ENCODE data around the gene ATOSB. TPM values are rescaled to one million over a fixed set of nuclear protein-coding genes. Genes with fewer than 3 reads are reported as not detected.

ATOSB gene
- total RNA-seq, 1 experiment from 2014 or later: 16.6 TPM

DNA sequence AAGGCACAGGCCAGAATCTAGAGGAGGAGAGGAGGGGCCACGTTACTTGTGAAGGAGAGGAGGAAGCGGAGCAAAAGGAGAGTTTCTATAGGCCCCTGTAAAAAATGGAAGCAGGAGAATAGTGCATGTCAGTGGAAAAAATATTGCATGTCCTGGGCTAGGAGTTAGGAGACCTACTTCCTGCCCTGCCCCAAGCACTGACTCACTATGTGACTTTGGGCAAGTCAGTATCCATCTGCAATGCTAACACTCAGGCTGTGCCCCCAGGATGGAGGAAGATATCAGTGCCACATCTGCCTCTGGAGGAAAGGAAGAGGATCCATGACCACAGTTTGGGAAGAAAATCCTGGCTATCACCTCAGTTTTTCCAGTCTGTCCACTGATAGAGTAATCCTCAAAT is 26.2 kb downstream of the ATOSB start:
- DNase-seq (ENCODE audit: low read depth): no peak

DNA sequence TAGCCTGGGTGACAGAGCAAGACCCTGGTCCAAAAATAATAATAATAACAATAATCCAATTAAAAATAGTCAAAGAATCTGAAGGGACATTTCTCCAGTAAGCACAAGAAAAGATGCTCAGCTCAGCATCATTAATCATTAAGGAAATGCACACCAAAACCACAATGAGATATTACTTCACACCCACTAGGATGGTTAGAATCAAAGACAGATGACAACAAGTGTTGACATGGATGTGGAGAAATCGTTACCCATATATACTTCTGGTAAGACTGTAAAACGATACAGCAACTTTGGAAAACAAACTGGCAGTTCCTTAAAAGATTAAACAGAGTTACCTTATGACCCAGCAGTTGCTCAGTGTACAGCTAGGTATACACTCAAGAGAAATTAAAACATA is 30.6 kb downstream of the ATOSB start:
- DNase-seq (ENCODE audit: low read depth): no peak

DNA sequence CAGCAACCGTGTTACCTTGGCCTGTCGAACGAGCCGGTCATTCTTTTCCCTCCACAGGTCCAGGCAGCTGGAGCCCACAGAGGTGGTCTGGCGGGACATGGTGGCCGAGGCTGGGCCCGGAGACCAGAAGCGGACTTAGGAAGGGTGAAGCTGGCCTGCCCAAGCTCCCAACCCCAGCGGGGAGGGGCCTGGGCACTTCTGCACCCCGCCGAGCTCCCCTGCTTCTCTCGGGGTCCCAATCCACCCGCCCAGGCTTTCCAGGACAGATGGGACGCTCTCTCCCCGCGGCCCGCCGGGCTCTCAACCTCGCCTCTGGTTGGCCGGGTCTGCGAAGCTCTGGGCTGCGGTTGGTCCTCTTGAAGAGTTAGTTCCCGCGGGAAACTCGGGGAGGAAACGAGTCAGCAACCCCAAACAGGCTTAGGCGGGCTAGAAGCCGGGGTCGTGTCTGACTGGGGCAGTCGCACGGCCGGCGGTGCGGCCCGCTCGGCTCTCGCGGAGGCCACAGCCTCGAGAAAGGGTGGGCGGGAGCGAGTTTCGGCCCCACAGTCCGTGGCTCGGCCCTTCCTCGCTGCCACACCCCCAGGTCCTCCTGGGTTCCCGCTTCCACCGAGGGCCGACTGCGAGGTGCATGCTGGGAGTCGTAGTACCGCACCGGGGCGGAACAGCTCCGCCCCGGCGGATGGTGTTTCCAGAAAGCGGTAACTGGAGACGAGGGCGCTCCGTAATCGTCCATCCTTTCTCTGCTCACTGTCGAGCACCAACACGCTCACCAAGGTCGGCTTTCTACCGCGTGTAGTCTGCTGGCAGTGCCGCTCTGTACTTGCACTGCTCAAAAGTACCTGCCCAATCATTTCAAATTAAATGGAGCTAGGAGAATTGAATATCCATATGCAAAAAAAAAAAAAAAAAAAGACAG is 36.0 kb downstream of the ATOSB start, which contains the start of gene FANCG:
TSS of gene FANCG (minus strand) at position 517 of the 916 bp plus-strand sequence. CDS start at position 99, 418 bp downstream.
- DNase-seq (ENCODE audit: low read depth): peak; percentile 92

DNA sequence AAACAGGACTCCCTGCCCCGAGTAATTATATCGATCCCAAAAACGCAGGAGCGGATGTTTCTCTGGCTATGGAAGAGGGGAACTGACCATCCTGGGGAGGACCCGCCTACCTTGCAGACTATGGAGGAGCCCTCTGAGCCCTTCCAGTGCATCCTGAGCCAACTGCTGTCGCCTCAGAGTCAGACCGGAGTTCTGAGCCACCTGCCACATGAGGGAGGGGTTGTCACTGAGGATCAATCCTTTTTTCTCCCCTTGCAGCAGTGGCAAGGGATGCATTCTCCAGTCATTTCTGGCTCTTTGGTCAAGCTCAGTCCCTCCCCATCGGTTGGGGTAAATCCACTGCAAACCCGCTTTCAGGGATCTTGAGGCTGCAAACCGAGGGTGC is 36.6 kb downstream of the ATOSB start:
- DNase-seq (ENCODE audit: low read depth): no peak

DNA sequence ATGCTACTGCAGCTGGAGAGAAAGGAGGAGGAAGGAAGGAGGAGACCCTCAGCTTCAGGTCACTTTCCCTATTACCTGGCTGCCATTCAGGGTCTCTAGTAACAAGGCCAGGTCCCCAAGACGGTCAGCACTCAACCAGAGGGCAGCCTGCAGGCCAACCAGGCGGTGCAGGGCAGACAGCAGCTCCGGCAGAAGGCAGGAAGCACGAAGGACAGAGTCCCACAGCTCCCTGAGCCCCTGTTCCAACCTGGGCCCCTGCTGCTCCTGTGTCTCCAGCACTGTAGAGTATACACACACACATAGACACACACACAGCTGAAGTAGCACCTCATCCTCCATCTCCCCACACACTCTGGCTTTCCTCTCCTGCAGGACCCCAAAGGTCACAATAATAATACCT is 37.6 kb downstream of the ATOSB start:
- no peak for DNase-seq (ENCODE audit: low read depth)

DNA sequence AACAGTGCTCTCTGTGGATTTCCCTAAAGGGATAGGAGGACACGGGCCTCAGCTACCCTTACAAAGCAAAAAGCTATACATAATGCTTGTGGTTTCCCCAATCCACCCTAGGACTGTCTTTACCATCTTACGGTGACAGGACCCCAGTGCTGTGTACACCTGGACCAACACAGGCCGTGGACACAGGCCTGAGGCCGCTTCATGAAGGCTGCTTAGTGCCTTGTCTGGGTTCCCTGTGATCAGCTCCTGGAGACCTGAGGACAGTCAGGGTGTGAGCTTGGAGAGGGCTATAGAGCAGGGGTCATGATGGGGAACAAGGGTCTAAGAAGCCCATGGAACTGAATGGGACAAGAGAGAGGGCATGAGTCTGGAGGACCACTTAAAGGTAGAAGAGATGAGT is 38.8 kb downstream of the ATOSB start:
- no peak for DNase-seq (ENCODE audit: low read depth)

DNA sequence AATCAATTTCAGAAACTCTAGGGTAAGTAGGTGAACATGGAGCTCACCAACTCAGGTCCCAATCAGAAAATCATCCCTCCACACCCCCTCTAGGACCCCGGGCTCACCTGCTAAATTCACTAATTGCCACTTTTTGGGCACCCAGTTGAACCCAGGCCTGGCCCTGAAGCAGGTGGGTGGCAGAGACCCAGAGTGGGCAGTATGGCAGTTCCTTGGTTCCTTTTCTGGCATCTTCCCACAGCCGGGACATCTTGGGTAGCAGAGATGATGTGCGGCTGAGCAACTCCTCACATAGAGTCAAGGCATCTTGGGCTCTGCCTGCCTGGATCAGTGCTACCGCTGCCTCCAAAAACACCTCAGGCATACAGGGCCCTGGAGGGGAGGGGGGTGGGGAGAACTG is 40.3 kb downstream of the ATOSB start:
- no peak for DNase-seq (ENCODE audit: low read depth)

DNA sequence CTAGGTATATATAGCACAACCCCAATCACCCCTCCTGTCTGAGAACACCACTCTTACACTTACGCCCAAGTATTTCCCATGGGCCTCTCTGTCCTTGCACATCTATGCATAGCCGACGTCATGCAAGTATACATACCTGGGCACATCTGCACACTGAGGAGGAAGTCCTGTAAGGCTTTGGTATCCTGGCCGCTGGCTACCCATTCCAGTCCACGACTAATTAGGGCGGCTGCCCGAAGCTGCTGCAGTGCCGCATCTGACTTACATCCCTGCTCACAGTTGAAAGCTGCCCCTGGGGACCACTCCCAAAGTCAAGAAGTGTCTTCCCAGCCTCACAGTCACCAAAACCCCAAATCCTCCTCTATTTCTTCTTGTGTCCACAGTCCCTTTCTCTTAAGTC is 40.9 kb downstream of the ATOSB start:
- no peak for DNase-seq (ENCODE audit: low read depth)

DNA sequence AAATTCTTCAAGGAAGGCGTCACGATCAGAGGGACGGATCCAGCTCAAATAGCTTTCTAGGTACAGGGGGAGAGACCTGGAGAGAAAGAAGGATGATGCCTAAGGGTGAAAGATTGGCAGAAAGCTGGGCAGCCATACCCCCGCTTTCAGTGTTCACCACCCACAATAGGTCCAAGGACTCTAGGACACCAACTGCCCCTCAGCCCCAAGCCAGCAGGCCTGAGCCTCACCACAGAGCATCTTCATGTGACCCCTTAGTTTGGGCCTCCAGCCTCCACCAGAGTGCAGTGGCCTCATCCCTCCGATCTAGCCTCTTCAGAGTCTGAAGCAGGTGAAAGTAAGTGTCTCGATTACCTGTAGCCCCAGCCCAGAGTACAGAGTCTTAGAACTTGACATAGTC is 41.5 kb downstream of the ATOSB start:
- no peak for DNase-seq (ENCODE audit: low read depth)

DNA sequence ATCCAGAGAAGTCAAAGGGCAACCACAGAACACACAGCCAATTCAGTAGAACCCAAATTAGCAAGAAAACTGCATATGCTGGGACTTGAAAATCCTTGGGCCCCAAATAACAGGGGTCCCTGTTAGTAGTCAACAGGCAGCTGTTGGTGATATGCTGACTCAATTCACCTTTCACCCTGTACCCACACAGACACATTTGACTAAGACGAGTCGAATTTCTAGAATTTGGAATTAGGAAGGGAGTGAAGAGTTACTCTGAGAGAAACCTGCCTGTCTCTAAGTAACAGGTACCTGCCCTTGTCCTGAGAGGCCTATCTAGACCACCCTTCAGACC is 42.4 kb downstream of the ATOSB start:
- no peak for DNase-seq (ENCODE audit: low read depth)

DNA sequence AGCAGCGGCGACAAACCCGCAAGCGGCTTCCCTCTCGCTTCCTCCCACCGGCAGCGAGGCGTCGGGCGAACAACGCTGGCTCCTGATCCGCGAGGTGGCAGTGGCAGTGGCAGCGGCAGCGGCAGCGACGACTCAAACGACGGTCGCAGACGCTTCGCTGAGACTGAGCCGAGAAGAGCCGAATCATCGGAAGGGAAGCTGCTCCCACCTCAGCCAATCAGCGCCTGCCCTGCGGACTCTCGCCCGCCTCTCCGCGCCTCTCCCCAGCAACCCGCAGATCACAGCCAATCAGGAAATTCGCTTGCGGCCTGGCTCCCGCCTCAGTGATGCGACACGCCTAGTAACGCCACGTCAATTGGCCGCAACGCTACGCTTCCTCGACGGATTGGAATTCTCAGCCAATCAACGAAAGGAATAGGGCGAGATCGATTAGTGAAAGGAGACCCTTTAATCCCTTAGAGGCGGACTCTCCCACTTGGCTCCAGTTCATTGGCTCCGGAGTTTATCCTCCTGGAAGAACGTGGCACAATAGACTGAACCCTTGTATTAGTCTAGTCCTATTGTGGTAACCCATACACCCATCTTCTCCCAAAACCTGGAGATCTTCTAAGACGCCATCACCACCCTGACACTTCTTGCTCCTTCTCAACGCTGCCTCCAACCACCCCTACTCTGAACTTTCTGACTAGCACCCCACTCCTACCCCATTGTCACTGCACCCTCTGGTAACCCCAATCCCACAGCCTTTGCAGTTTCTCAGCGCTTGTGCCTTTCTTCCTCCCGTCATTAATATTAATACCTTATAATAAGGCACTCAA is 43.0 kb downstream of the ATOSB start, which contains the start of gene VCP:
TSS of gene VCP (minus strand) at position 165 of the 818 bp plus-strand sequence. CDS start 272 bp downstream, outside the sequence.
- peak; percentile 98 for DNase-seq (ENCODE audit: low read depth)

DNA sequence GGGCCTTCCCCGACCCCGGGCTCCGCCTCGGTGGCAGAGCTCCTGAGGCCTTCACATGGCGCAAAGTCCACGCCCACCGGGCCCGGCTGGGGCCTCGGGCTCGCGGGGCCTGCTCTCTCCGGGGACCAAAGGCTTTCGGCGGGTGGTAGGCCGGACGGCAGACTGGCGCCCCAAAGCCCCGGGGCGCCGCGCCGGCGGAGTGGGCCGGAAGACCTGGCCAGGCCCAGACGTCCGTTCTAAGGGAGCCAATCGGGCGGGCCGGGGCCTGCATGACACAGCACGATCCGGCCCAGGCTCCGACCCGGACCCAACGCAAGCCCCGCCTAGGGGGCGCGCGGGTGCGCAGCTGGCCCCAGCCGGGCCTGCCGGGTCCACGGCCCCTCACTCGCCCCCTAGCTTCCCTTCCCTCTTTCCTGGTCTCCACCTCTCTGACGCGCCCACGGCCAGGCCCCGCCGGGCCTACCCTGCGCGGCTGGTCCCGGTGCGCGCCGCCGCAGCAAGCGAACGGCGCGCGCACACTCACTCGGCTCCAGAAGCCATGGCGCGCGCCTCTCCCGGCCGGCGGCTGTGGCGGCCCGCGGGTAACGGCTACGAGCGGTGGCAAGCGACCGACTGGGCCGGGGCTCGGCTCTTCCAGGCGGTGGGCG is 43.7 kb downstream of the ATOSB start:
- DNase-seq (ENCODE audit: low read depth): peak; percentile 86

DNA sequence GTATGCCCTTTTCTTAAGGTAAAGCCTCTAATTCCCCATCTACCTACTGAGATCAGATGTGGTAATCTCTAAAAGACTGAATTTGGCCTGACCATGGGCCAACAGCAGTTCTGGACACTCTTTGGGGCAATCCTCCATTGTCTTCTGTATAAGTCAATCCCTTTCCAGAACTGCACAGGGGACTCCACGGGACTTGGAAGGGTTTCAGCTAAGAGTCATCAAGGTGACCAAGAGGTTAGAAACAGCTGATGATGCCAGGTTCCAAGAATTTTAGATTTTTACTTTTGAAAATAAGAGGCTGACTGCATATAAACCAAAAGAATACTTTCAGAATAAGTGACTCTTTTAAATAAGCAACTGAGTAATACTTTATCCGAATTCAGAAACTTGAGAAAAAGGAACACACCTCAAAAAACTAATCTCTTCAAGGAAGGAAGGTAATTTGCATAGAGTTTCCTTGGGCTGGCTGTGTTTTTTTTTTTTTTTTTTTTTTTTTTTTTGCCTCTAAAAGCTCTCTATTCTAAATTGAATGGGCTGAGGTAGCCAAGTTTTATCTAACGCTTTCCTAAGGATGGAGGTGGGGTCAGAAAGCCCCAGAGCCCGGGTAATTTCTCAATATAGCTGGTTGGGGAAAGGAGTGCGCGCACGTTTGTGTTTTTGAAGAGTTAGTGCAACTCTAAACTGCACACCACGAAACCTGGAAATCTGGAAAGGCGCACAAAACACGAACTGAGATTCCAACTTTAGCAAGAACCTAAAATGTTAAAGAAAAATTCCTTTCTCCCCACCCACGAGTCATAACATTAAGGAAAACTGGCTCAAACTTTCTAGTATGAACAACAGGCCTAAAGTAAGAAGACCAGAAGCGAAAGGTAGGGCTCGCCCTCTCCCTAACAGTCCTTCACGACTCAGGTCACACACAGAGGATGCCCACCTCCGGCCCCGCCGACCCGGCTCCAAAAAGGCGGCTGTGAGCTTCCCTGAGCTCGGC is 44.5 kb downstream of the ATOSB start:
- peak; percentile 20 for DNase-seq (ENCODE audit: low read depth)

DNA sequence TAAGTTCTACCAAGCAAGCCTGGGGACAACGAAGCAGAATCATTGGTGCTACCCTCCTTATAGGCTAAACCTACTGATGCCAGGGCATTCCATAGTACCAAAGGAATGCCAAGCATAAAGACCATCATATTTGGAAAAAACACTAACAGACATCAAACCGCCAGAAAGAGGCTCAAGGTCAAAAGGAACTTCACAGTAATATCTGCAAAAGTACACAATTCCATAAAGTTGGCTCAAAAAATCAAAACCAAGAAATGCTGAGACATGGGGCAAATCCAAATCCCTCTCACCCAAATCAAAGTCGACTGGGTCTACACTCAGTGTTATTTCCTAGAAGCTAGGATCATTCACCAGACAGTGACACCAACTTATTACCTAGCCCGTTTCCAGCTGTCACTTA is 46.6 kb downstream of the ATOSB start:
- DNase-seq (ENCODE audit: low read depth): no peak

DNA sequence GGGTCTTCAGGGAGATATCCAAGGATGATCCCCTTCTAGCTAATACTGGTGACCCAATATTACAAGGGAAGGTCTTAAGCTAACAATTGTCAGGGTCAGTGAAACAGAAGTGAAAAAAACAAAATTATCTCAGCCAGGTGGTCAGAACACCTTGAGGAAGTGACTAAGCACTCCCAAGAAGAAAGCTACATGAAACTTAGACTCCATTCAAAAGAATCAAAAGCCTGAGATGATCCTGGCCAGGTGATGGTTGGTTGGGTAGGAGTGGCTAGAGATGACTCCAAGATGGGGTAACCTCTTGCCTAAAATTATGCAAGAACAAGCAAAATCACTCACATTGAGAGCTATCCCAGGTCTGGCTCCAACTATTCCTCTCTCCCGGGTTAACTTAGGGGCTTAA is 48.6 kb downstream of the ATOSB start:
- DNase-seq (ENCODE audit: low read depth): no peak

DNA sequence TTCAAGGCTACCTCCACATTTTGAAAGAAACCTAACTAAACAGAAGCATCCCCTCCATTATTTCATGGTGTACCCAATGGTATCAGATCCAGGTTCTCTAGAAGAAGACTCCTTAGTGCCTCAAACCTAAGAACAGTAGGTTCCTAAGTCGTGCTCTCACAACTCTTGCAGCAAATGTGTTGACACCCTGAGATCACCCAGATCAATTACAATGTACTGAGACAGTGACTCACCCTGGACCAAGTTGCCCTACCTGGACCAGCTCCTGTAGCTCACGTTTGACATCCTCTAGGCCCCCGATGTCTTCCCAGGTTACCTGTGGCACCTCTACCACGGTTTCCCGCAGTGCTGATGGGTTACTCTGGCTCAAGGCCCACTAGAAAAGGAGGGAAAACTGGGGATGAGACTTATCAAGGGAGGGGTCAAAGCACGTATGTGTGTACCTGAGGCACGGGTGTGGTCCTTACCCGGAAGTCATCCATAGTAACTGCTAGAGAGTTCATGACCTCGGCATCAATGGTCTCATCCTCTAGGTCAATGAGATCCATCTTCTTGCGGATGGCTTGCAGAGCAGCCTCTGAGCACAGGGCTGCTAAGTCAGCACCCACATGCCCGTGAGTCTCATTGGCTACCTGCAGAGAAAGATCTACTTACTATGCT is 55.0 kb downstream of the ATOSB start:
- DNase-seq (ENCODE audit: low read depth): no peak

DNA sequence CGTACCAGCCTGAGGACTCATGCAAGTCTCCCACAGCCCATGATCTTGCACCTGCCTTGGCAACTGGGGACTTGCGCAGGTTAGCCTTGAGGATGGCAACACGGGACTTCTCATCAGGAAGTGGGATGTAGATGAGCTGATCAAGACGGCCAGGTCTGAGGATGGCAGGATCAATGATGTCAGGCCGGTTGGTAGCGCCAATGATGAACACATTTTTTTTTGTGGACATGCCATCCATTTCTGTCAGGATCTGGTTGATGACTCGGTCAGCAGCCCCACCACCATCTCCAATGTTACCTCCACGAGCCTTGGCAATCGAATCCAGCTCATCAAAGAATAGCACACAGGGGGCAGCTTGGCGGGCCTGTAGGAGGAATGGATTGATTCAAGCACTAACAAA is 56.2 kb downstream of the ATOSB start:
- DNase-seq (ENCODE audit: low read depth): no peak

DNA sequence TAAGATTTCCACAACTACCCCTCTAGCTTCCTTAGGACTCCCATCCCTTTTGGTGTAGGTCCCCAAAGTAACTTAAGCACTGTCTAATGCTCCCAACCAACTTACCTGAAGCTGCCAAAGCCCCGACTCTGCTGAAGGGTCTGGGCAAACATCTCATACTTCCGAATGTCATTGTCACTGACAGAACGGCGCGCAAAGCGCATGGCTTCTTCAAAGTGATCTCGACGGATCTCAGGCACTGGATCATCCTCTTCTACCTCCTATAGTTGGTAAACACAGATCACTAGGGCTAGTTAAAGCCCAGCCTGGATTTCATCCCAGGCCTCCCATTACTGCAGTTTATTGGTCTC is 58.4 kb downstream of the ATOSB start:
- DNase-seq (ENCODE audit: low read depth): no peak

DNA sequence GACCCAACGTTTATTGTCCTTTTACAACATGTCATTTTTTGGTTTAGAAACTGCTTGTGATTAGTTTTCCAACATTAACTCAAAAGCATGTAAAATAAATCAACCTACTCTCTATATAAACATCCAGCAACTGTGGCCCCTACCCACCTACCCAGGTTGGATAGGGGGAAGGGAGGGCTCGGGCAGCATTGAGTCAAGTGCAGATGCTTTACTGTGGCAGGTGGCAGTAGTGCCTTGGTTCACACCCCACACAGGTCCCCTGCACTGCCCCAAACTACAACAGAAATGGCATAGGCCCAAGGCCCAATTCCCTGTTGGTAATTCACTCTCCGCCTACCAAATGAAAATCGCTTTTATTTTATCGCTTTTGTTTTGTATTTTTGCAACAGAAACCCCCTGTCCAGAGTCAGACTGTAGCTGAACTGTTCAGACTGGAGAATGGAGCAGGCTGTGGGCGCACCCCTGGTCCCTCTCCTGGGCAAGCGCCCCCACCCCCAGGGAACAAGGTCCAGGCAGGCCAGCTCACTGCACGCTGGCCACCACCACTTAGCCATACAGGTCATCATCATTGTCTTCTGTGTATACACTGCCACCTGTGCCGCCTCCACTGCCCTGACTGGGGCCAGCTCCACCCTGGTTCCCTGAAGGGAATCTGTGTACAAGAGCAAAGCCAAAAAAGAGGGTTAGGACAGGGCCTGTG is 58.9 kb downstream of the ATOSB start:
- no peak for DNase-seq (ENCODE audit: low read depth)
